K562 (cell line): ENCODE measurements around the gene IBA57. TPM values are rescaled to one million over a fixed set of nuclear protein-coding genes. Genes with fewer than 3 reads are reported as not detected.

Source experiments
- DACH1 ChIP-seq: fragments of 450-650 bp; IDR thresholded peaks from 2 replicates; pipeline ENCODE4 v1.6.1; 2018; ENCODE audit not compliant: partially characterized antibody
- HBP1 ChIP-seq: fragments of 450-650 bp; formaldehyde crosslinking; IDR thresholded peaks from 2 replicates; pipeline ENCODE4 v1.4.0; 2022; ENCODE audit warnings: missing genetic modification characterization
- HEY1 ChIP-seq: fragments of 250-450 bp; sonication (Bioruptor Pico); IDR thresholded peaks from 2 replicates; pipeline ENCODE4 v1.5.0; 2020; ENCODE audit warnings: mild to moderate bottlenecking, moderate library complexity, borderline replicate concordance
- HMGN3 ChIP-seq: IDR thresholded peaks from 2 replicates; pipeline ENCODE4 v1.6.1; 2011; ENCODE audit warnings: borderline replicate concordance, low read depth, mild to moderate bottlenecking, mixed read lengths, low read length; ENCODE audit not compliant: insufficient read length; ENCODE audit errors: extremely low read depth
- RAD21 ChIP-seq, 2 experiments: fragments of 250-450 bp in 1 of 2; fragments of 450-650 bp in 1 of 2; sonication (Bioruptor Pico) in 1 of 2; formaldehyde crosslinking in 1 of 2; IDR thresholded peaks in 1 of 2; conservative IDR thresholded peaks in 1 of 2; 2 replicates each; pipeline versions ENCODE4 v1.4.0 to v1.8.0; 2020 to 2022; ENCODE audit warnings: mild to moderate bottlenecking in 2 of 2, moderate library complexity in 1 of 2
- RBBP5 ChIP-seq: fragments of 200-600 bp; sonication (generic); IDR thresholded peaks from 2 replicates; pipeline ENCODE4 v1.6.1; 2012; ENCODE audit warnings: borderline replicate concordance, mild to moderate bottlenecking, low read length, control low read depth, inconsistent platforms; ENCODE audit not compliant: insufficient read depth, poor library complexity, severe bottlenecking
- SP1 ChIP-seq: sonication (generic); formaldehyde crosslinking; IDR thresholded peaks from 2 replicates; pipeline ENCODE4 v1.8.1; 2022; ENCODE audit warnings: mild to moderate bottlenecking, missing genetic modification reagents
- SREBF1 ChIP-seq: fragments of 150-350 bp; IDR thresholded peaks from 2 replicates; pipeline ENCODE4 v1.6.1; 2014; ENCODE audit warnings: antibody characterized with exemption, low read depth, low read length, borderline replicate concordance
- XRCC3 ChIP-seq: fragments of 450-650 bp; IDR thresholded peaks from 2 replicates; pipeline ENCODE4 v1.6.1; 2017; ENCODE audit warnings: mild to moderate bottlenecking, moderate library complexity
- ZBTB8A ChIP-seq: fragments of 450-650 bp; IDR thresholded peaks from 2 replicates; pipeline ENCODE4 v1.6.1; 2018; ENCODE audit warnings: mild to moderate bottlenecking, moderate library complexity; ENCODE audit not compliant: partially characterized antibody
- ZNF174 ChIP-seq: fragments of 250-450 bp; sonication (Bioruptor Pico); IDR thresholded peaks from 2 replicates; pipeline ENCODE4 v1.4.0; 2020; ENCODE audit warnings: mild to moderate bottlenecking
- ZNF324 ChIP-seq: fragments of 250-450 bp; sonication (Bioruptor Pico); IDR thresholded peaks from 2 replicates; pipeline ENCODE4 v1.4.0; 2020; ENCODE audit warnings: mild to moderate bottlenecking
- ZNF551 ChIP-seq: fragments of 250-450 bp; sonication (Bioruptor Pico); IDR thresholded peaks from 2 replicates; pipeline ENCODE4 v1.5.0; 2021; ENCODE audit warnings: mild to moderate bottlenecking, moderate library complexity
- ZNF561 ChIP-seq: fragments of 450-650 bp; formaldehyde crosslinking; conservative IDR thresholded peaks from 2 replicates; pipeline ENCODE4 v1.4.0; 2020; ENCODE audit warnings: mild to moderate bottlenecking, moderate library complexity
- ZNF695 ChIP-seq: fragments of 450-650 bp; formaldehyde crosslinking; IDR thresholded peaks from 2 replicates; pipeline ENCODE4 v1.4.0; 2020; ENCODE audit warnings: mild to moderate bottlenecking, moderate library complexity
- ZNF717 ChIP-seq: fragments of 250-450 bp; sonication (Bioruptor Pico); IDR thresholded peaks from 2 replicates; pipeline ENCODE4 v1.5.0; 2021
- ZNF77 ChIP-seq: fragments of 250-450 bp; sonication (Bioruptor Pico); IDR thresholded peaks from 2 replicates; pipeline ENCODE4 v1.5.0; 2020
- ZNF778 ChIP-seq: fragments of 450-650 bp; formaldehyde crosslinking; IDR thresholded peaks from 2 replicates; pipeline ENCODE4 v1.4.0; 2020; ENCODE audit warnings: mild to moderate bottlenecking, moderate library complexity
- polyA plus RNA-seq, 8 experiments: library from polyadenylated mRNA; depleted of rRNA in 4 of 8; stranded (reverse) in 5 of 8; unstranded in 3 of 8; fragments of >200 nt; fragmentation: Nextera tagmentation in 2 of 8; fragmentation: Illumina TruSeq in 1 of 8; extraction: Ambion mirVana in 2 of 8; extraction: Trizol in 1 of 8; gene quantifications; 2 replicates each; pipeline versions ENCODE4 v1.2.1 to v1.2.3, GENCODE V29; 2011 to 2014; ENCODE audit warnings: inconsistent platforms in 1 of 8, missing spikeins in 1 of 8
- total RNA-seq, 7 experiments: library from RNA; depleted of rRNA in 6 of 7; stranded (reverse); fragments of >200 nt in 6 of 7; fragmentation: Illumina TruSeq in 2 of 7; extraction: Trizol in 2 of 7; gene quantifications; 2 replicates each; pipeline versions ENCODE4 v1.2.1 to v1.2.3, GENCODE V29; 2011 to 2021; ENCODE audit warnings: low replicate concordance in 1 of 7
- TF ChIP-seq, protein P1 (sequence below), 3 experiments: fragments of 200-800 bp in 1 of 3; sonication (Bioruptor generic) in 1 of 3; sonication (generic) in 1 of 3; formaldehyde crosslinking in 1 of 3; IDR thresholded peaks; 2 replicates each; pipeline versions ENCODE4 v1.6.1 to v1.8.0; 2016 to 2022; ENCODE audit warnings: mild to moderate bottlenecking in 2 of 3, missing compliant biosample characterization in 2 of 3, missing genetic modification characterization in 2 of 3, missing genetic modification reagents in 1 of 3
- TF ChIP-seq, protein P2 (sequence below): sonication (generic); formaldehyde crosslinking; IDR thresholded peaks from 2 replicates; pipeline ENCODE4 v1.8.1; 2023; ENCODE audit warnings: mild to moderate bottlenecking, missing genetic modification reagents
- TF ChIP-seq, protein P3 (sequence below): sonication (generic); formaldehyde crosslinking; IDR thresholded peaks from 2 replicates; pipeline ENCODE4 v1.8.0; 2022; ENCODE audit warnings: mild to moderate bottlenecking, low read depth, missing genetic modification reagents

The IBA57 gene
- total and polyA plus RNA-seq, 9 of the 15 experiments (the other 6 are each of a cell fraction or from before 2014, with no cell fraction given) = 0.77 to 15.5 (median 2.7) TPM

- TF ChIP-seq RAD21 (CRISPR knock-in tag; conservative IDR thresholded peaks at IDR 0.05 in 1 of 2, IDR thresholded peaks at IDR 0.05 in 1 of 2) = peak in 1 of 2 experiments; percentile 31; a peak in 2 of 4 replicates
- TF ChIP-seq HMGN3 = no peak
- TF ChIP-seq ZBTB8A = no peak
- no peak for TF ChIP-seq HEY1 (CRISPR knock-in tag)
- no peak for TF ChIP-seq ZNF778 (CRISPR knock-in tag)
- no peak for TF ChIP-seq ZNF717 (CRISPR knock-in tag)
- TF ChIP-seq ZNF77 = no peak
- no peak for TF ChIP-seq SREBF1
- TF ChIP-seq ZNF174 (CRISPR knock-in tag) = peak; percentile 68; the same call in 1 of the 2 replicates
- 0 out of 2 replicates have a peak, but pooled peaks have one; percentile 45 for TF ChIP-seq SP1 (CRISPR knock-in tag)
- no peak for TF ChIP-seq RBBP5
- 0 out of 2 replicates have a peak, but pooled peaks have one; percentile 49 for TF ChIP-seq HBP1 (CRISPR knock-in tag)
- no peak for TF ChIP-seq ZNF551 (CRISPR knock-in tag)
- TF ChIP-seq, protein P1, sequence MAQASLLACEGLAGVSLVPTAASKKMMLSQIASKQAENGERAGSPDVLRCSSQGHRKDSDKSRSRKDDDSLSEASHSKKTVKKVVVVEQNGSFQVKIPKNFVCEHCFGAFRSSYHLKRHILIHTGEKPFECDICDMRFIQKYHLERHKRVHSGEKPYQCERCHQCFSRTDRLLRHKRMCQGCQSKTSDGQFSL (CRISPR knock-in tag; IDR thresholded peaks at IDR 0.05) = peak; percentile 49; the same call in 1 of the 2 replicates
- TF ChIP-seq, protein P1 (tag; IDR thresholded peaks at IDR 0.05) = no peak; a peak in 1 of 4 replicates
- TF ChIP-seq, protein P2, sequence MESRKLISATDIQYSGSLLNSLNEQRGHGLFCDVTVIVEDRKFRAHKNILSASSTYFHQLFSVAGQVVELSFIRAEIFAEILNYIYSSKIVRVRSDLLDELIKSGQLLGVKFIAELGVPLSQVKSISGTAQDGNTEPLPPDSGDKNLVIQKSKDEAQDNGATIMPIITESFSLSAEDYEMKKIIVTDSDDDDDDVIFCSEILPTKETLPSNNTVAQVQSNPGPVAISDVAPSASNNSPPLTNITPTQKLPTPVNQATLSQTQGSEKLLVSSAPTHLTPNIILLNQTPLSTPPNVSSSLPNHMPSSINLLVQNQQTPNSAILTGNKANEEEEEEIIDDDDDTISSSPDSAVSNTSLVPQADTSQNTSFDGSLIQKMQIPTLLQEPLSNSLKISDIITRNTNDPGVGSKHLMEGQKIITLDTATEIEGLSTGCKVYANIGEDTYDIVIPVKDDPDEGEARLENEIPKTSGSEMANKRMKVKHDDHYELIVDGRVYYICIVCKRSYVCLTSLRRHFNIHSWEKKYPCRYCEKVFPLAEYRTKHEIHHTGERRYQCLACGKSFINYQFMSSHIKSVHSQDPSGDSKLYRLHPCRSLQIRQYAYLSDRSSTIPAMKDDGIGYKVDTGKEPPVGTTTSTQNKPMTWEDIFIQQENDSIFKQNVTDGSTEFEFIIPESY (CRISPR knock-in tag) = no peak
- TF ChIP-seq, protein P3, sequence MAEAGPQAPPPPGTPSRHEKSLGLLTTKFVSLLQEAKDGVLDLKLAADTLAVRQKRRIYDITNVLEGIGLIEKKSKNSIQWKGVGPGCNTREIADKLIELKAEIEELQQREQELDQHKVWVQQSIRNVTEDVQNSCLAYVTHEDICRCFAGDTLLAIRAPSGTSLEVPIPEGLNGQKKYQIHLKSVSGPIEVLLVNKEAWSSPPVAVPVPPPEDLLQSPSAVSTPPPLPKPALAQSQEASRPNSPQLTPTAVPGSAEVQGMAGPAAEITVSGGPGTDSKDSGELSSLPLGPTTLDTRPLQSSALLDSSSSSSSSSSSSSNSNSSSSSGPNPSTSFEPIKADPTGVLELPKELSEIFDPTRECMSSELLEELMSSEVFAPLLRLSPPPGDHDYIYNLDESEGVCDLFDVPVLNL (CRISPR knock-in tag) = no peak
- TF ChIP-seq DACH1 = no peak
- no peak for TF ChIP-seq ZNF561
- no peak for TF ChIP-seq XRCC3
- no peak for TF ChIP-seq ZNF695 (CRISPR knock-in tag)
- no peak for TF ChIP-seq ZNF324
Observed at GRCh38 chr1:228164561-228165371, 838 bp upstream of the IBA57 start (continued).
